Measurements from ENCODE around the gene FGD6. TPM values are rescaled to one million over a fixed set of nuclear protein-coding genes. Genes with fewer than 3 reads are reported as not detected.
A peak's percentile ranks its signal among the peaks of the same experiment; 100 is the strongest.

FGD6 gene
- total and polyA plus RNA-seq, 11 donors = 2.8 to 29.1 (median 18.5) TPM

DNA sequence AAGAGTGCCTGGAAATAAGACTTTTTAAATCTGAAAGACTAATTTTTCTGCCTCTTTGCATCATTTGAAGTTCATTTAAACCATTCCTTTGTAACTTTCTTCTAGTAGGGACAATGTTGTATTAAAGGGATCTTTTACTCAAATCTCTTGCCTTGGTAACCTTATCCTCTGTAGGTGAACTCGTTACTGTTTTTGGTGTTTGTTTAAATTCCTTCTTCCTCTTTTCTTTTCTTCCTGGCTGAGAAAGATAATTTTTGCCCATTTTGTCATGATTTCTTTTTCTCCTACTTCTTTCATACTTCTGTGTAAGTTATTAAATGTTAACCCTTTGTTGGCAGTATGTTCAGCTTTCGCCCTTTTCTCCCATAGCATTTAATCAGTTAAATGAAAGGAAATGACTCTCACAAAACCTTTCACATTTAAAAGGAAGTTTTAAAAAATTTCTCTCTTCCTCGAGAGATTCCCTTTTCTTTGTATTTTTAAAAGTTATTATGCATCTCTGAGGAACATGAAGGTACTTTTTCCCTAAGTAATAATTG lies 10.6 kb upstream of the FGD6 start:
- no peak overlapping the region for H3K4me3 ChIP-seq
- ATAC-seq = no peak
- H3K9me3 ChIP-seq = no peaks in the 10 kb centered on the region
- DNase-seq = no peak
- H3K27me3 ChIP-seq = no peaks in the 10 kb centered on the region
- intact Hi-C loops (cut with DNase I) = loop anchor here in 1 of 10 donors (10.0 kb wide), 1 partner anchor 47 kb away; no protein-coding TSS in a partner anchor
- peaks cover 0 to 57% (median 26%) of the 10 kb centered on the region in 12 donors for H3K4me1 ChIP-seq
- 58 to 61% (median 60%) methylated on average over 3 of the region's 3 CpGs for WGBS, 4 donors
- H3K27ac ChIP-seq = no peak overlapping the region
- peaks cover 0 to 14% (median 8%) of the 10 kb centered on the region in 9 donors for H3K36me3 ChIP-seq
- TF ChIP-seq, protein P1, sequence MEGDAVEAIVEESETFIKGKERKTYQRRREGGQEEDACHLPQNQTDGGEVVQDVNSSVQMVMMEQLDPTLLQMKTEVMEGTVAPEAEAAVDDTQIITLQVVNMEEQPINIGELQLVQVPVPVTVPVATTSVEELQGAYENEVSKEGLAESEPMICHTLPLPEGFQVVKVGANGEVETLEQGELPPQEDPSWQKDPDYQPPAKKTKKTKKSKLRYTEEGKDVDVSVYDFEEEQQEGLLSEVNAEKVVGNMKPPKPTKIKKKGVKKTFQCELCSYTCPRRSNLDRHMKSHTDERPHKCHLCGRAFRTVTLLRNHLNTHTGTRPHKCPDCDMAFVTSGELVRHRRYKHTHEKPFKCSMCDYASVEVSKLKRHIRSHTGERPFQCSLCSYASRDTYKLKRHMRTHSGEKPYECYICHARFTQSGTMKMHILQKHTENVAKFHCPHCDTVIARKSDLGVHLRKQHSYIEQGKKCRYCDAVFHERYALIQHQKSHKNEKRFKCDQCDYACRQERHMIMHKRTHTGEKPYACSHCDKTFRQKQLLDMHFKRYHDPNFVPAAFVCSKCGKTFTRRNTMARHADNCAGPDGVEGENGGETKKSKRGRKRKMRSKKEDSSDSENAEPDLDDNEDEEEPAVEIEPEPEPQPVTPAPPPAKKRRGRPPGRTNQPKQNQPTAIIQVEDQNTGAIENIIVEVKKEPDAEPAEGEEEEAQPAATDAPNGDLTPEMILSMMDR (IDR thresholded peaks at IDR 0.05) = no peak
- no peak for TF ChIP-seq POLR2A (IDR thresholded peaks at IDR 0.05)

DNA sequence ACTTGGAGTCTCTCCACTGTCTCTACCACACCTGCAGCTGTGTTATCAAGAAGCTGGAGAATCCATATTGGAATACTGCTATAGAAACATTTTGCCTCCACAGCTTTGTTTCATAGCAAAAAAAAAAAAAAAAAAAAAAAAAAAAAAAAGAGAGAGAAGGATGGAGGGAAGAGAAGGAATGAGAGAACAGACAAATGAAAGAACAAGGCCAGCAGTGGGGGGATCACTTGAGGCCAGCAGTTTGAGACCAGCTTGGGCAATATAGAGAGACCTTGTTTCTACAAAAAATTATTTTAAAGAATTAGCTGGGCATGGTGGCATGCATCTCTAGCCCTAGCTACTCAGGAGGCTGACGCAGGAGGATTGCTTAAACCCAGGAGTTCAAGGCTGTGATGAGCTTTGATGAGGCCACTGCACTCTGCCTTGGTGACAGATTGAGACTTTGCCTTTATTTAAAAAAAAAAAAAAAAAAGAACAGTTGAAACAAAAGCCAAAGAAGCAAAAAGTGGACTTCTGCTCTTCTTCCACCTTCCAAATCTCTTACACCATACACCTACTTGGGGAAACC lies 8.5 kb upstream of the FGD6 start:
- no peak overlapping the region for H3K4me3 ChIP-seq
- no peaks in the 10 kb centered on the region for H3K27me3 ChIP-seq
- TF ChIP-seq POLR2A (IDR thresholded peaks at IDR 0.05) = no peak
- TF ChIP-seq, protein P1 (IDR thresholded peaks at IDR 0.05) = no peak
- peaks cover 0 to 14% (median 8%) of the 10 kb centered on the region in 9 donors for H3K36me3 ChIP-seq
- intact Hi-C loops (cut with DNase I) = loop anchor here in 1 of 10 donors (10.0 kb wide), 1 partner anchor 49 kb away; no protein-coding TSS in a partner anchor
- no peak overlapping the region for H3K27ac ChIP-seq
- 96 to 99% (median 97%) methylated on average over 1 of the region's 1 CpG for WGBS, 4 donors
- no peak for DNase-seq
- no peak for ATAC-seq
- H3K9me3 ChIP-seq = no peaks in the 10 kb centered on the region
- H3K4me1 ChIP-seq = peaks cover 0 to 58% (median 22%) of the 10 kb centered on the region in 12 donors

DNA sequence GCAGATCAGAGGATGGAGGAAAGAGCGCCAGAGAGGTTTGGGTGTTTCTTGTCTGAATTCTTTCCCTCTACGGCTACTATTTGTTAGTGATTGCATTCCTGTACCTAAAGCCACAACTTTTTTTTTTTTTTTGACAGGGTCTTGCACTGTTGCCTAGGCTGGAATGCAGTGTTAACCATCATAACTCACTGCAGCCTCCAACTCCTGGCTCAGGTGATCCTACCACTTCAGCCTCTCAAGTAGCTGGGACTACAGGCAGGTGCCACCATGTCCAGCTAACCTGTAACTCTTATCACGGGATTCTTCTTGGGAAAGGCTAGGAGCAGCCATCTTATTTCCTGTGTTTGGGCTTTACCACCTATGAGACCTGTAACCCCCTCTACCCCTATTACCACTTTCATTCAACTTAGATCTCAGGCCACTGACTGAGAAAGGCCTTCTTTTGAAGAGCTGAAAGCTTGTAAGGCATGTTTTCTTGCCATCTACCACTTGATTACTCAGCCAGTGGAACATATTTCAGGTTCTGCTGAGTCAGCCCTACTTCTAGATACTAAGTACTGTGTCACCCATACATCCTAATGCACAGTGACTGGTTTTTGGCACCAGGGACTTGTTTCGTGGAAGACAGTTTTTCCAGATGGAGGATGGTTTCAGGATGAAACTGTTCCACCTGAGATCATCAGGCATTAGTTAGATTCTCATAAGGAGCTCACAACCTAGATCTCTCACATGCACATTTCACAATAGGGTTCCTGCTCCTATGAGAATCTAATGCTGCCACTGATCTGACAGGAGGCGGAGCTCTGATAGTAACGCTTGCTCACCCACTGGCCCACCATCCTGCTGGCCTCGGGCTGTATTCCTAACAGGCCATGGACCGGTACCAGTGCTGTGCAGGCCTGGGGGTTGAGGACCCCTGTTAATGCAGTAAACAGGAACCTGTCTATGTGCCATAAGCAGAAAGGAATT lies 7.2 kb upstream of the FGD6 start:
- peaks cover 0 to 59% (median 19%) of the 10 kb centered on the region in 12 donors for H3K4me1 ChIP-seq
- no peak overlapping the region for H3K4me3 ChIP-seq
- no peaks in the 10 kb centered on the region for H3K9me3 ChIP-seq
- no peak for DNase-seq
- peaks cover 0 to 14% (median 8%) of the 10 kb centered on the region in 9 donors for H3K36me3 ChIP-seq
- no peaks in the 10 kb centered on the region for H3K27me3 ChIP-seq
- ATAC-seq = peak in 1 of 4 donors; percentile 28
- 84 to 90% (median 88%) methylated on average over 6 to 8 of the region's 8 CpGs for WGBS, 4 donors
- intact Hi-C loops (cut with DNase I) = loop anchor here in 1 of 10 donors (10.0 kb wide), 1 partner anchor 50 kb away; no protein-coding TSS in a partner anchor
- no peak for TF ChIP-seq POLR2A (IDR thresholded peaks at IDR 0.05)
- TF ChIP-seq, protein P1 (IDR thresholded peaks at IDR 0.05) = no peak
- H3K27ac ChIP-seq = no peak overlapping the region
